Ascending aorta (tissue), 2 donors: Measurements from ENCODE around the gene P2RX6. TPM values are rescaled to one million over a fixed set of nuclear protein-coding genes. Genes with fewer than 3 reads are reported as not detected.
"Not testable (repeated sequence)": the region's sequence is repeated elsewhere in the genome, so short reads cannot be mapped to it uniquely, and the experiment has no call there.

Experiments
- DNase-seq, 2 donors: peaks; one replicate each; pipeline ENCODE4 v3.0.0-alpha.2; 2019; ENCODE audit warnings: low spot score in 2 of 2
- H3K27ac ChIP-seq, 2 donors: fragments of 200-600 bp; sonication (generic); one replicate each; pipeline ENCODE4 v1.5.1; 2016 to 2017; ENCODE audit warnings: mild to moderate bottlenecking in 1 of 2
- H3K27me3 ChIP-seq: fragments of 200-600 bp; sonication (generic); one replicate; pipeline ENCODE4 v1.5.1; 2017
- H3K36me3 ChIP-seq, 2 donors: fragments of 200-600 bp; sonication (generic); one replicate each; pipeline ENCODE4 v1.5.1; 2016
- H3K4me1 ChIP-seq, 2 donors: fragments of 200-600 bp; sonication (generic); one replicate each; pipeline ENCODE4 v1.5.1; 2016 to 2017; ENCODE audit warnings: mild to moderate bottlenecking in 1 of 2
- H3K4me3 ChIP-seq, 2 donors: fragments of 200-600 bp; sonication (generic); one replicate each; pipeline ENCODE4 v1.5.1; 2016 to 2017; ENCODE audit warnings: mild to moderate bottlenecking in 1 of 2
- H3K9me3 ChIP-seq, 2 donors: fragments of 200-600 bp; sonication (generic); one replicate each; pipeline ENCODE4 v1.5.1; 2016
- intact Hi-C: fragments of 100-400 bp; cut with DNase I; formaldehyde crosslinking; loops from one replicate; pipeline ENCODE4 v1.15.1; 2023
- total RNA-seq: library from RNA; depleted of rRNA; stranded (reverse); fragments of >200 nt; gene quantifications from one replicate; pipeline ENCODE4 v1.1.0, GENCODE V29; 2016
- TF ChIP-seq, protein P1 (sequence below), 3 experiments: fragments of 200-600 bp in 2 of 3; fragments of 450-650 bp in 1 of 3; sonication (generic) in 2 of 3; IDR thresholded peaks; one replicate each; pipeline ENCODE4 v1.5.1; 2016 to 2019; ENCODE audit warnings: antibody characterized with exemption in 3 of 3, mild to moderate bottlenecking in 1 of 3, moderate library complexity in 1 of 3

The P2RX6 gene
- total RNA-seq, 1 donor from 2014 or later, result not detected

DNA sequence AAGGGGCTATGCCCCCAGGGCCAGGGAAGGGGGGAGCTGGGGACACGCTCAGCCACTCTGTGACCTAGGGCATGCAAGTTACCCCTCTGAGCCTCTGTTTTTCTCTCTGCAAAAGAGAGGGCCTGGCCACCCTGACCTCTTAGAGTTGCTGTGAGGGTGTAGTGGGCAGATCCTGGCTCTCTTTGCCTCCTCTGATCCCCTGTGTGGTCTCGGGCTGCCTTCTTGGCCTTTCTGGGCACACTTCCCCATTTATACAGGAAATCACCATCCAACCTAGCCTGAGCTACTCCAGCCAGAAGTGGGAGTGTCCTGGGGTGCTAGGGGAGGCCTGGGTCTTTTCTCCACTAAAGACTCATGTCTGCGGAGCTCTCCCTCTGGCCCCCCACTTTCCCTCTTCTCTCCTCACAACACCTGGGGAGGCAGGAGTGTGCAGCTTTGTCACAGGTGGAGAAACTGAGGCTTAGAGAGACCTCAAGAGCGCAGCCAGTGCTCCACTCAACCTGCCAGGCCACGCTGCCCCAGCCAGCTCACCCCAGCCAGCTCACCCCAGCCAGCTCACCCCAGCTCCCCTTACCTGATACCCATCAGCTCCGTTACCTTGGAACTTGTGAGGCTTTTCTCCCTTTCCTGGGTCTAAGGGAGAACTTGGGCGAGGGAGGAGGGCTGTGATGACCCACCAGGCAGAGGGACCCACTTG, 46.5 kb upstream of the P2RX6 start:
- Histone ChIP-seq H3K27ac (no peak overlapping the region), H3K4me3 (no peak overlapping the region), H3K36me3 (no peaks in the 10 kb centered on the region), H3K4me1 (peaks cover 0 to 3% of the 10 kb centered on the region in 2 donors), H3K27me3 (peaks cover 12% of the 10 kb centered on the region), H3K9me3 (no peaks in the 10 kb centered on the region)
- no peak for DNase-seq
- intact Hi-C loops, result loop anchor here (10.0 kb wide), 1 partner anchor 106 kb away; no protein-coding TSS in a partner anchor
- TF ChIP-seq, protein P1, sequence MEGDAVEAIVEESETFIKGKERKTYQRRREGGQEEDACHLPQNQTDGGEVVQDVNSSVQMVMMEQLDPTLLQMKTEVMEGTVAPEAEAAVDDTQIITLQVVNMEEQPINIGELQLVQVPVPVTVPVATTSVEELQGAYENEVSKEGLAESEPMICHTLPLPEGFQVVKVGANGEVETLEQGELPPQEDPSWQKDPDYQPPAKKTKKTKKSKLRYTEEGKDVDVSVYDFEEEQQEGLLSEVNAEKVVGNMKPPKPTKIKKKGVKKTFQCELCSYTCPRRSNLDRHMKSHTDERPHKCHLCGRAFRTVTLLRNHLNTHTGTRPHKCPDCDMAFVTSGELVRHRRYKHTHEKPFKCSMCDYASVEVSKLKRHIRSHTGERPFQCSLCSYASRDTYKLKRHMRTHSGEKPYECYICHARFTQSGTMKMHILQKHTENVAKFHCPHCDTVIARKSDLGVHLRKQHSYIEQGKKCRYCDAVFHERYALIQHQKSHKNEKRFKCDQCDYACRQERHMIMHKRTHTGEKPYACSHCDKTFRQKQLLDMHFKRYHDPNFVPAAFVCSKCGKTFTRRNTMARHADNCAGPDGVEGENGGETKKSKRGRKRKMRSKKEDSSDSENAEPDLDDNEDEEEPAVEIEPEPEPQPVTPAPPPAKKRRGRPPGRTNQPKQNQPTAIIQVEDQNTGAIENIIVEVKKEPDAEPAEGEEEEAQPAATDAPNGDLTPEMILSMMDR (IDR thresholded peaks at IDR 0.05), result no peak

DNA sequence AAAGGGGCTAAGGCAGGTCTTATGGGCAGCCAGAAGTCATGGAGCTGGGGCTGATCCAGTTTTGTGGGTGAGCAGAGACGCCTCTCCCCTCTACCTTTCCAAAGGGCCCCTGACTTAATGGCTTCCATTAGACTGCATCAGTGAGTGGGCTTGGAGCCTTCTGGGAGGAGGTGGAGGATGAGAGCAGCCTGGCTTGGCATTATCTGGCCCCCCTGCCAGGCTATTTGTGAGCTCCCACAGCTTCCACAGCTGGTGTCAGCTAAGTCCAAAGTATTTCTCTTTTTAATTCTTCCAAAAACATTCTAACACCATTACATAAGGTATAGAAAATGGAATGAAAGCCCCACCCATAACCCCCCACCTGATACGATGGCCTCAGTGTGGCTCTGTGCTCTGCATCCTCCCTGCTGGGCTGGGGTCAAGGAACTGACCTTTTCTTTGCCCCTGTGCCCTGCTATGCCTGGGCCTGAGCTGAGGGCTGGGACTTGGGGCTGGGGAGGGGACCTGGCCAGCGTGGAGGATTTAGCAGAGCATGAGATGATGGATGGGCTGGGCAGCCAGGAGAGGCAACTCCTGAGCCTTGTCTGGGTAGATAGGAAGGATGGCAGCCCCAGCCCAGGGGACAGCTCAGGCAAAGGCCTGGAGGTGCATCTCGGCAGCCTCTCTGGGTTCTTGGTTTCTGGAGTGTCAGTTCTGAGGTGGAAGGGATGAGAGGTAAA, 43.9 kb upstream of the P2RX6 start:
- Histone ChIP-seq H3K27ac (no peak overlapping the region), H3K9me3 (no peaks in the 10 kb centered on the region), H3K36me3 (no peaks in the 10 kb centered on the region), H3K4me1 (no peaks in the 10 kb centered on the region), H3K27me3 (no peaks in the 10 kb centered on the region), H3K4me3 (no peak overlapping the region)
- DNase-seq, result no peak
- TF ChIP-seq, protein P1 (IDR thresholded peaks at IDR 0.05), result no peak
- intact Hi-C loops, result no loop called here

- DNase-seq, H3K4me1 ChIP-seq, H3K27me3 ChIP-seq, H3K9me3 ChIP-seq, H3K27ac ChIP-seq, H3K36me3 ChIP-seq, intact Hi-C loops, H3K4me3 ChIP-seq: not testable (repeated sequence)
These were observed 42.8 kb upstream of the P2RX6 start for GRCh38 chr22:20972014-20972694.

DNA sequence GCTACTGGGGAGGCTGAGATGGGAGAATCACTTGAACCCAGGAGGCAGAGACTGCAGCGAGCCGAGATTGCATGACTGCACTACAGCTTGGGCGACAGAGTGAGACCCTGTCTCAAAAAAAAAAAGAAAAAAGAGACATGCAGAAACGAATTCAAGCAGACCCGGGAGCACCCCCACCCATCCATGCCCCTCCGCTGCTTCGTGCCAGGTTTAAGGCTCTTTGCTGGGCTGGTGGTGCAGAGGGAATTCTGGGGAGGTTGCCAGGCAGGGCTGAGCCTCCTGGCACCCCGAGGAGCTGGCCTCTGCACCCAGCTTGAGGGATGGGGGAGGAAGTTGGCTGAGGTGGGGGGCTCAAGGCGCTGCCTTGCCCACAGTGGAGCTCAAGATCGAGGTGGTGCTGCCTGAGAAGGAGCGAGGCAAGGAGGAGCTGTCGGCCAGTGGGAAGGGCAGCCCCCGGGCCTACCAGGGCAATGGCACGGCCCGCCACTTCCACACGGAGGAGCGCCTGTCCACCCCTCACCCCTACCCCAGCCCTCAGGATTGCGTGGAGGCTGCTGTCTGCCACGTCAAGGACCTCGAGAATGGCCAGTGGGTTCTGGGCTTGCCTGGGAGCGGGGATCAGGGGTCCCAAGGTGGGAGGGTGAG, 41.9 kb upstream of the P2RX6 start:
- intact Hi-C loops, result no loop called here
- no peaks in the 10 kb centered on the region for H3K9me3 ChIP-seq
- no peak for DNase-seq
- H3K36me3 ChIP-seq, result no peaks in the 10 kb centered on the region
- H3K4me1 ChIP-seq, result no peaks in the 10 kb centered on the region
- H3K27me3 ChIP-seq, result no peaks in the 10 kb centered on the region
- H3K27ac ChIP-seq, result no peak overlapping the region
- TF ChIP-seq, protein P1 (IDR thresholded peaks at IDR 0.05), result no peak
- H3K4me3 ChIP-seq, result no peak overlapping the region

GRCh38 chr22:20973634-20974286, 41.2 kb upstream of the P2RX6 start:
- Histone ChIP-seq H3K9me3 (no peaks in the 10 kb centered on the region), H3K27me3 (no peaks in the 10 kb centered on the region), H3K36me3 (no peaks in the 10 kb centered on the region)

More at GRCh38 chr22:20973634-20974286, 41.2 kb upstream of the P2RX6 start:
- TF ChIP-seq, protein P1 (IDR thresholded peaks at IDR 0.05), result no peak
- no peak overlapping the region for H3K4me3 ChIP-seq
- no peaks in the 10 kb centered on the region for H3K4me1 ChIP-seq
- no peak for DNase-seq
- no peak overlapping the region for H3K27ac ChIP-seq
- intact Hi-C loops, result no loop called here
